ENCODE measurements around the gene IL36A. TPM values are rescaled to one million over a fixed set of nuclear protein-coding genes. Genes with fewer than 3 reads are reported as not detected.
A peak's percentile ranks its signal among the peaks of the same experiment; 100 is the strongest.

Gene IL36A
- total and polyA plus RNA-seq, 2 donors from 2014 or later, result not detected

DNA sequence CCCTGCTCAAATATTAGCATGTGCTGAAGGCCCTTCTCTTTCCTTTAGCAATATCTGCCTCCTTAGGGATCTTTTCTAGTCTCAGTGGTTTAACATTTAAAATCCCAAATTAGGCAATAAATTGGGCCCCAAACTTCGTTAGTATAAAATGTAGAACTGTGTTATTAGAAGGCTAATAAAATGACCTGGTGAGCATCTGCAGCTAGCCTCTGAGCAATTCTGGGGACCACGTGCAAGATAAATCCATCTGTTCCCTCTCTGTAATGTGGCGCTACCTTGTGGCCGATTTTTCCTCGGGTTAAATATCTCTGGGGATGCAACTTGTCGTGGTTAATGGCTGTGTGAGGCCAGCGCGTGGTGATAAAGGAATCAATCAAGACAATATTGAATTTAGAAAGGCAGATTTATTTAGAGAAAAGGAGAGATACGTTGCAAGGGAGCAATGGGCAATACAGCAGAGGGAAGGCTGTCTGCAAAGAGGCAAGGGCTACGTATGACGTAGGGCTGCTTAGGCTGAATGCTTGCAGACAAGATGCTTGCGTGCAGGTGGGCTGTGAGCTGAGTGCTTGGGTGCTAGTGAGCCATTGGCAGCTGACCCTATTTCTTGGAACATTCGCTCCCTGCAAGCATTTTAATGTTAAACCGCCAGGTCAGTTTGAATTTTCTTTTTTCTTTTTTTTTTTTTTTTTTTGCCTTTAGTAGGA is 46.0 kb upstream of the IL36A start:
- no peak overlapping the region for H3K27ac ChIP-seq (ENCODE audit: low read depth in 2 of 2, low read length in 2 of 2)
- H3K4me3 ChIP-seq (ENCODE audit: low read length in 3 of 3), result no peak overlapping the region
- no peaks in the 10 kb centered on the region for H3K9me3 ChIP-seq (ENCODE audit: control insufficient read depth in 2 of 3, insufficient read depth in 1 of 3, low read length in 3 of 3)
- FAIRE-seq, result no peak
- H3K27me3 ChIP-seq (ENCODE audit: control insufficient read depth, insufficient read depth, low read length), result no peaks in the 10 kb centered on the region
- TF ChIP-seq, protein P1, sequence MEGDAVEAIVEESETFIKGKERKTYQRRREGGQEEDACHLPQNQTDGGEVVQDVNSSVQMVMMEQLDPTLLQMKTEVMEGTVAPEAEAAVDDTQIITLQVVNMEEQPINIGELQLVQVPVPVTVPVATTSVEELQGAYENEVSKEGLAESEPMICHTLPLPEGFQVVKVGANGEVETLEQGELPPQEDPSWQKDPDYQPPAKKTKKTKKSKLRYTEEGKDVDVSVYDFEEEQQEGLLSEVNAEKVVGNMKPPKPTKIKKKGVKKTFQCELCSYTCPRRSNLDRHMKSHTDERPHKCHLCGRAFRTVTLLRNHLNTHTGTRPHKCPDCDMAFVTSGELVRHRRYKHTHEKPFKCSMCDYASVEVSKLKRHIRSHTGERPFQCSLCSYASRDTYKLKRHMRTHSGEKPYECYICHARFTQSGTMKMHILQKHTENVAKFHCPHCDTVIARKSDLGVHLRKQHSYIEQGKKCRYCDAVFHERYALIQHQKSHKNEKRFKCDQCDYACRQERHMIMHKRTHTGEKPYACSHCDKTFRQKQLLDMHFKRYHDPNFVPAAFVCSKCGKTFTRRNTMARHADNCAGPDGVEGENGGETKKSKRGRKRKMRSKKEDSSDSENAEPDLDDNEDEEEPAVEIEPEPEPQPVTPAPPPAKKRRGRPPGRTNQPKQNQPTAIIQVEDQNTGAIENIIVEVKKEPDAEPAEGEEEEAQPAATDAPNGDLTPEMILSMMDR (IDR thresholded peaks at IDR 0.05; ENCODE audit: borderline replicate concordance, extremely low read depth, insufficient read depth), result no peak
- intact Hi-C loops (cut with DNase I), result no loop called here
- no peaks in the 10 kb centered on the region for H3K4me1 ChIP-seq (ENCODE audit: control insufficient read depth in 2 of 3, insufficient read depth in 2 of 3, low read depth in 1 of 3, low read length in 3 of 3)
- no peak overlapping the region for H3K9ac ChIP-seq (ENCODE audit: low read length in 3 of 3)
- DNase-seq, result peak in 1 of 5 donors; percentile 34
- no peaks in the 10 kb centered on the region for H3K36me3 ChIP-seq (ENCODE audit: control insufficient read depth in 2 of 3, insufficient read depth in 3 of 3, low read length in 3 of 3)

DNA sequence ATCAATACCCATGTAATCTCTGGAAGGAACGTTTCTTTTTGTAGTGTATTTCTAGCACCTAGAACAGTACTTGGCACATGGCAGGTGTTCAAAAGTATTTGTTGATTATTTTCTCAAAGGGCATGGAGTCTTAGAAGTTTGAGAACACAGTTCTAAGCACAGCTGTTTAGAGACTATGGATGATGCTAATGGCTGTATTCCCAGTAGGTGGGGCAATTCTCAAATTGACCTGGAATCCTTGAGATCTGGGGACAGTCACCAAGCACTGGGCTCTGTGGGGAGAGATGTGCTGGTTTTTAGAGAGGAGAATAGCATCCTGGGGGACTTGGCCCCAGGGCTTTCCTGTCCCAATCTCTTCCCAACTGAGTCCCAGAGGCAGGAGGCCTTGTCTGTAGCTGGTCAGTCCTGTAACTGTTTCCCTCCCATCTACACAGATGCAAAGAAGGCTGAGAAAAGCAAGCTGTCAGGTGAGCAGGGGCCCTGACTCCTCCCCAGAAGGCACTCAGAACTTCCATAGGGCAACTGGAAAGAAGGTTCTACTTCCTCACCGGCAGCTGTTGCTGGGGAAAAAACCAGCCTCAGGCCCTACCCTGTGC is 44.9 kb upstream of the IL36A start:
- no peaks in the 10 kb centered on the region for H3K36me3 ChIP-seq (ENCODE audit: control insufficient read depth in 2 of 3, insufficient read depth in 3 of 3, low read length in 3 of 3)
- no peak overlapping the region for H3K4me3 ChIP-seq (ENCODE audit: low read length in 3 of 3)
- intact Hi-C loops (cut with DNase I), result no loop called here
- no peaks in the 10 kb centered on the region for H3K27me3 ChIP-seq (ENCODE audit: control insufficient read depth, insufficient read depth, low read length)
- TF ChIP-seq, protein P1 (IDR thresholded peaks at IDR 0.05; ENCODE audit: borderline replicate concordance, extremely low read depth, insufficient read depth), result no peak
- no peaks in the 10 kb centered on the region for H3K4me1 ChIP-seq (ENCODE audit: control insufficient read depth in 2 of 3, insufficient read depth in 2 of 3, low read depth in 1 of 3, low read length in 3 of 3)
- H3K9me3 ChIP-seq (ENCODE audit: control insufficient read depth in 2 of 3, insufficient read depth in 1 of 3, low read length in 3 of 3), result no peaks in the 10 kb centered on the region
- FAIRE-seq (no peak), DNase-seq (no peak)
- no peak overlapping the region for H3K27ac ChIP-seq (ENCODE audit: low read depth in 2 of 2, low read length in 2 of 2)
- H3K9ac ChIP-seq (ENCODE audit: low read length in 3 of 3), result no peak overlapping the region

DNA sequence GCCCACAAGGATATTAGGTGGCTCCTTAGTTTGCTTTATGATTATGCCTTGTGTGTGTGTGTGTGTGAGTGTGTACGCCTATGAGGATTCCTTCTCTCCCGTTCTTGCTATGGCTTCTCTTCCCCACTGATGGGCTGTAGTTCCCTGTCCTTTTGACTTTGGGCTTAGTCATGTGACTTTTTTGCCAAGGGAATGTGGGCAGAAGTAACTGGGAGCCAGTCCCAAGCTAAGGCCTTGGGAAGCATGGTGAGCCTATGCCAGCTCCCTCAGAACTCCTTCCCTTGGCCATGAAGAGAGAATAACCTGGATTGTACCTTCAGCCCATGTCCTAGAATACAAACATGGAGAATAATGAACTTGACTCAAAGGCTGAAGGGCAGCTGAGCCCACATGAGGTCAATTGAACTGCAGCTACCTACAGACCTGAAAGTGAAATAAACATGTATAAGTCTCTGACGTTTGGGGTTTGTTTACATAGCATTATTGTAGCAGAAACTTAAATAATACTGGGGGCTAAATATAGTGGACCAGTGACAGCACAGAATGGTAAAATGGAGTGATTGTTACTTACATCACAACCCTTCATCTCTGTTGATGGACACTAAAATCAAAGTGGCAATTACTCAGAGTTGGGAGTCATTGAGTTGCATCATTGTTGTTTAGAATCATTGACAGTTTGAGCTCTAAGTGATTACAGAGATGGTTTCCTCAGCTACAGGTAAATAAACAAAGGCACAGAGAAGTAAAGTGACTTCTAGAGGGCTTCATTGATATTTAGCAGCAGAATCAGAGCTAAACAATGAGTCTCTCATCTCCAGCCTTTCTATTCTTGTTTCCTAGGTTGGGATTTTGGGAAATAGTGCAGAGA is 42.7 kb upstream of the IL36A start:
- TF ChIP-seq, protein P1 (IDR thresholded peaks at IDR 0.05; ENCODE audit: borderline replicate concordance, extremely low read depth, insufficient read depth), result no peak
- no peak overlapping the region for H3K4me3 ChIP-seq (ENCODE audit: low read length in 3 of 3)
- H3K36me3 ChIP-seq (ENCODE audit: control insufficient read depth in 2 of 3, insufficient read depth in 3 of 3, low read length in 3 of 3), result no peaks in the 10 kb centered on the region
- DNase-seq (no peak), FAIRE-seq (no peak)
- no peak overlapping the region for H3K27ac ChIP-seq (ENCODE audit: low read depth in 2 of 2, low read length in 2 of 2)
- H3K9me3 ChIP-seq (ENCODE audit: control insufficient read depth in 2 of 3, insufficient read depth in 1 of 3, low read length in 3 of 3), result no peaks in the 10 kb centered on the region
- intact Hi-C loops (cut with DNase I), result no loop called here
- H3K27me3 ChIP-seq (ENCODE audit: control insufficient read depth, insufficient read depth, low read length), result no peaks in the 10 kb centered on the region
- no peak overlapping the region for H3K9ac ChIP-seq (ENCODE audit: low read length in 3 of 3)
- H3K4me1 ChIP-seq (ENCODE audit: control insufficient read depth in 2 of 3, insufficient read depth in 2 of 3, low read depth in 1 of 3, low read length in 3 of 3), result no peaks in the 10 kb centered on the region
